Right cardiac atrium (tissue), 5 donors: ENCODE measurements around the gene PUS10. TPM values are rescaled to one million over a fixed set of nuclear protein-coding genes. Genes with fewer than 3 reads are reported as not detected.
"Not testable (repeated sequence)": the region's sequence is repeated elsewhere in the genome, so short reads cannot be mapped to it uniquely, and the experiment has no call there.

Source experiments
- ATAC-seq, 2 donors: fragments of 200-7000 bp; cut with Tn5 transposase; one replicate each; pipeline versions ENCODE4 v1.8.0 to v1.9.1; 2020; ENCODE audit warnings: moderate library complexity in 2 of 2, mild to moderate bottlenecking in 1 of 2
- DNase-seq, 3 donors: peaks; one replicate each; pipeline ENCODE4 v3.0.0-alpha.2; 2020
- H3K27ac ChIP-seq: one replicate; pipeline ENCODE4 v1.5.1; 2013; ENCODE audit warnings: mild to moderate bottlenecking, low read length, control low read depth, moderate library complexity
- H3K27me3 ChIP-seq: one replicate; pipeline ENCODE4 v1.6.1; 2013; ENCODE audit not compliant: control insufficient read depth, insufficient read depth
- H3K4me1 ChIP-seq: one replicate; pipeline ENCODE4 v1.6.1; 2013; ENCODE audit warnings: low read length; ENCODE audit not compliant: control insufficient read depth, insufficient read depth
- H3K4me3 ChIP-seq: one replicate; pipeline ENCODE4 v1.5.1; 2013; ENCODE audit warnings: low read length, control low read depth
- H3K9me3 ChIP-seq: one replicate; pipeline ENCODE4 v1.6.1; 2013; ENCODE audit warnings: low read length; ENCODE audit not compliant: control insufficient read depth
- WGBS: extraction: QIAGEN DNeasy Blood & Tissue Kit; methylation state at CpG from one replicate; pipeline ENCODE4 v1.1.7; 2013; 5-methylcytosine and 5-hydroxymethylcytosine counted together
- intact Hi-C, 4 donors: fragments of 100-400 bp; cut with DNase I; formaldehyde crosslinking; loops; one replicate each; pipeline versions ENCODE4 v1.11.0 to v1.14.0; 2022 to 2023
- polyA plus RNA-seq: library from polyadenylated mRNA; stranded (reverse); fragments of 200-250 nt; gene quantifications from one replicate; pipeline ENCODE4 v1.2.3, GENCODE V29; 2013
- total RNA-seq, 4 donors: library from RNA; stranded (reverse); fragmentation: NEBNext Ultra II Directional; extraction: Animal tissue kit (Norgen Biotek cat#: 25700); gene quantifications; one replicate each; pipeline ENCODE4 v1.2.1, GENCODE V29; 2021
- donor health status: healthy with polysubstance abuse.
- donor health status: DM: no; HTN: yes; CAD: no.
- donor health status: DM: no; HTN: no; CAD: no.
- donor health status: DM: no; HTN: yes; CAD: no; lungs with severe emphysema.
- donor health status: DM: yes; HTN: yes; CAD: no.

Gene PUS10
- total and polyA plus RNA-seq, 5 donors: 2.9 to 4.6 (median 3.5) TPM

GRCh38 chr2:60926741-60927552 is 91.1 kb downstream of the PUS10 start:
- peak in 1 of 2 donors; percentile 43 for ATAC-seq
- 85% methylated on average over 3 of the region's 3 CpGs for WGBS
- no peak overlapping the region for H3K27ac ChIP-seq

GRCh38 chr2:60925994-60926740 is 91.9 kb downstream of the PUS10 start:
- WGBS: 81% methylated on average over 7 of the region's 7 CpGs
- no peaks in the 10 kb centered on the region for H3K9me3 ChIP-seq
- DNase-seq (no peak), ATAC-seq (no peak)
- H3K27me3 ChIP-seq: no peaks in the 10 kb centered on the region
- no peak overlapping the region for H3K4me3 ChIP-seq
- no peak overlapping the region for H3K27ac ChIP-seq
- no peaks in the 10 kb centered on the region for H3K4me1 ChIP-seq
- intact Hi-C loops: loop anchor here in 1 of 4 donors (10.0 kb wide), 1 partner anchor 131 kb away; no protein-coding TSS in a partner anchor

More at GRCh38 chr2:60926741-60927552, 91.1 kb downstream of the PUS10 start:
- H3K9me3 ChIP-seq: no peaks in the 10 kb centered on the region
- intact Hi-C loops: loop anchor here in 1 of 4 donors (10.0 kb wide), 1 partner anchor 132 kb away; no protein-coding TSS in a partner anchor
- no peaks in the 10 kb centered on the region for H3K4me1 ChIP-seq
- H3K27me3 ChIP-seq: no peaks in the 10 kb centered on the region
- no peak for DNase-seq
- H3K4me3 ChIP-seq: no peak overlapping the region

- no peaks in the 10 kb centered on the region for H3K4me1 ChIP-seq
- H3K27ac ChIP-seq: no peak overlapping the region
- no peaks in the 10 kb centered on the region for H3K27me3 ChIP-seq
- no peaks in the 10 kb centered on the region for H3K9me3 ChIP-seq
- intact Hi-C loops: no loop called here
- no peak for DNase-seq
- WGBS: 97% methylated on average over 8 of the region's 8 CpGs
- ATAC-seq: no peak
- no peak overlapping the region for H3K4me3 ChIP-seq
These were observed 110.7 kb downstream of the PUS10 start for GRCh38 chr2:60907329-60907728.

- WGBS: 91% methylated on average over 2 of the region's 2 CpGs
- Histone ChIP-seq H3K27ac (no peak overlapping the region), H3K4me3 (no peak overlapping the region), H3K27me3 (no peaks in the 10 kb centered on the region), H3K4me1 (no peaks in the 10 kb centered on the region), H3K9me3 (no peaks in the 10 kb centered on the region)
- intact Hi-C loops: no loop called here
- DNase-seq: no peak
- ATAC-seq: no peak
These were observed 111.7 kb downstream of the PUS10 start for GRCh38 chr2:60906395-60906794.

- H3K9me3 ChIP-seq, H3K27me3 ChIP-seq, H3K4me3 ChIP-seq, H3K27ac ChIP-seq, ATAC-seq, intact Hi-C loops, H3K4me1 ChIP-seq, DNase-seq: not testable (repeated sequence)
- WGBS: 88% methylated on average over 5 of the region's 5 CpGs
These were observed 112.2 kb downstream of the PUS10 start for GRCh38 chr2:60905867-60906266.

DNA sequence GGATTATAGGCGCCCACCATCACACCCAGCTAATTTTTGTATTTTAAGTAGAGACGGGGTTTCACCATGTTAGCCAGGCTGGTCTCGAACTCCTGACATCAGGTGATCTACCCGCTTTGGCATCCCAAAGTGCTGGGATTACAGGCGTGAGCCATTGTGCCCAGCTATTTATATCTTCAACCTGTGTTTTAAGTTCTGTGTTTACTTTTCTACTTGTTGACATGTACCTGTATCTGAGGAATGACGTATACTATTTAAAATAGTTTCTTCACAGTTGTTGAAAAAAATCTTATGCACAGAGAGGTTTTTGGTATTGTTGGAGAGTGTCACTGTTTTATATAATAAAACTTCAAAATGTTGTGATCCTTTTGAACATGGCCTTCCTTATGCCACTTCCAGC is 116.8 kb downstream of the PUS10 start:
- H3K4me1 ChIP-seq, H3K27me3 ChIP-seq, H3K27ac ChIP-seq, H3K9me3 ChIP-seq, intact Hi-C loops, H3K4me3 ChIP-seq, DNase-seq, ATAC-seq: not testable (repeated sequence)
- whole genome bisulfite sequencing: 95% methylated on average over 6 of the region's 6 CpGs

- DNase-seq (no peak), ATAC-seq (no peak)
- Histone ChIP-seq H3K4me1 (no peaks in the 10 kb centered on the region), H3K9me3 (no peaks in the 10 kb centered on the region), H3K4me3 (no peak overlapping the region), H3K27me3 (no peaks in the 10 kb centered on the region), H3K27ac (no peak overlapping the region)
- intact Hi-C loops: no loop called here
- WGBS: 86% methylated on average over 1 of the region's 1 CpG
These were observed 118.2 kb downstream of the PUS10 start for GRCh38 chr2:60899892-60900249.

DNA sequence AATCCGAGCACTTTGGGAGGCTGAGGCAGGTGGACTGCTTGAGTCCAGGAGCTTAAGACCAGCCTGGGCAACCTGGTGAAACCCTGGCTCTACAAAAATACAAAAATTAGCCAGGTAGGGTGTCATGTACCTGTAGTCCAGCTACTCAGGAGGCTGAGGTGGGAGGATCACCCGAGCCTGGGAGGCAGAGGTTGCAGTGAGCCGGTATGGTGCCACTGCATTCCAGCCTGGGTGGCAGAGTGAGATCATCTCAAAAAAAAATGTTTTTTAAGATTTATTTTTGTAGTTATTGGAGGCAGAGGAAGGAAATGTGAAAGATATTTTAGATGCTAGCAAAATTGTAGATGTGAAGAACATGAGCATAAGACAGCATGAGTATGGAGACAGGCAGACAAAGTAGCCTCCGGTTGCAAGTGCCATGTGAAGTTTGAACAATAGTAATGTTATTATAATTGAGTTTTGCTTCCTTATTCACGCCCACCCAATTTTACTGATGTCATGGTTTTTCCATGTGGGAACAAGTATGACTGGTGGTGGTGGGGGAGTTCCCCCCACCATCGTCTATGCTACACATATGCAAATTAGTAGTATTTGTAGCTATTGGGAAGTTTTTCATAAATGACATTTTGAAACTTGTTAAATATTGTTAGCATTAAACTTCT is 118.7 kb downstream of the PUS10 start:
- Histone ChIP-seq H3K4me3 (no peak overlapping the region), H3K4me1 (no peaks in the 10 kb centered on the region), H3K9me3 (no peaks in the 10 kb centered on the region), H3K27me3 (no peaks in the 10 kb centered on the region), H3K27ac (no peak overlapping the region)
- no peak for DNase-seq
- WGBS: 74% methylated on average over 6 of the region's 6 CpGs
- intact Hi-C loops: no loop called here
- no peak for ATAC-seq

DNA sequence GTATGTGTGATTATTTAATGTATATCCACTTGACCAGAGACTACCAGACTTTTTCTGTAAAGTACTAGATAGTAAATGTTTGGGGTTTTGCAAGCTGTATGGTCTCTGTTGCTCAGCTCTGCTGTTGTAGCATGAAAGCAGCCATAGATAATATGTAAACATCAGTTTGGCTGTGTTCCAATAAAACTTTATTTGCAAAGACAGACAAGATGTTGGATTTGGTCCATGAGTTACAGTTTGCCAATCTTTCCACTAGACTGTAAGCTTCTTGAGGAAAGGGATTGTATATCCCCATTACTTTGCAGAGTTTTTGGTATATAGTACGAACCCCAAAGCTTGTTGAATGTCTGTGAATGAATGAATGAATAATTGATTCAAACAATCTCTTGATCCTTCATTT is 119.5 kb downstream of the PUS10 start:
- no peak for DNase-seq
- intact Hi-C loops: no loop called here
- Histone ChIP-seq H3K4me1 (no peaks in the 10 kb centered on the region), H3K27me3 (no peaks in the 10 kb centered on the region), H3K27ac (no peak overlapping the region), H3K4me3 (no peak overlapping the region), H3K9me3 (no peaks in the 10 kb centered on the region)
- 99% methylated on average over 1 of the region's 1 CpG for WGBS
- no peak for ATAC-seq
